A673 (cell line): ENCODE results near the gene PREX1. TPM values are rescaled to one million over a fixed set of nuclear protein-coding genes. Genes with fewer than 3 reads are reported as not detected.
A peak's percentile ranks its signal among the peaks of the same experiment; 100 is the strongest.

Experiments used
- BruUV-seq: library from RNA; stranded (reverse); fragments of 400-500 nt; replicated peaks from 2 replicates; lab custom pipeline; 2021; lab: Mats Ljungman, UMichigan
- CTCF ChIA-PET: fragments of 300-600 bp; sonication (Branson Sonifier 250); formaldehyde crosslinking; loops from one replicate; lab custom pipeline; 2022; ENCODE audit warnings: antibody characterized with exemption; lab: Charles Lee
- POLR2A ChIA-PET: fragments of 300-600 bp; sonication (Branson Sonifier 250); formaldehyde crosslinking; loops from one replicate; lab custom pipeline; 2022; ENCODE audit warnings: antibody characterized with exemption; ENCODE audit not compliant: low non-redundant PET; lab: Charles Lee
- DNase-seq: peaks from one replicate; pipeline ENCODE4 v3.0.0-alpha.2; 2015; ENCODE audit warnings: low spot score
- H3K27ac ChIP-seq: fragments of 200-600 bp; sonication (generic); 2 replicates; pipeline ENCODE4 v1.5.1; 2016; ENCODE audit warnings: mixed run types, low read depth, mild to moderate bottlenecking, mixed read lengths, antibody characterized with exemption, low read length; ENCODE audit not compliant: poor library complexity, severe bottlenecking
- H3K27me3 ChIP-seq: fragments of 200-600 bp; sonication (generic); replicated peaks from 2 replicates; pipeline ENCODE4 v1.6.1; 2017; ENCODE audit warnings: mixed run types, low read depth, mild to moderate bottlenecking, mixed read lengths, antibody characterized with exemption, low read length; ENCODE audit not compliant: insufficient read depth, poor library complexity
- H3K36me3 ChIP-seq: fragments of 200-600 bp; sonication (generic); 2 replicates; pipeline ENCODE4 v1.6.1; 2016; ENCODE audit warnings: mixed run types, mild to moderate bottlenecking, mixed read lengths, antibody characterized with exemption, low read length; ENCODE audit not compliant: insufficient read depth, poor library complexity, severe bottlenecking
- H3K4me1 ChIP-seq: fragments of 200-600 bp; sonication (generic); 2 replicates; pipeline ENCODE4 v1.6.1; 2017; ENCODE audit warnings: mixed run types, mild to moderate bottlenecking, mixed read lengths, antibody characterized with exemption, low read length; ENCODE audit not compliant: insufficient read depth, poor library complexity, severe bottlenecking
- H3K4me3 ChIP-seq: fragments of 200-600 bp; sonication (generic); 2 replicates; pipeline ENCODE4 v1.5.1; 2016; ENCODE audit warnings: low read depth, mixed run types, mild to moderate bottlenecking, mixed read lengths, low read length; ENCODE audit not compliant: poor library complexity, severe bottlenecking
- H3K9me3 ChIP-seq: fragments of 200-600 bp; sonication (generic); 2 replicates; pipeline ENCODE4 v1.6.1; 2016; ENCODE audit warnings: mixed run types, low read depth, mild to moderate bottlenecking, mixed read lengths, antibody characterized with exemption, low read length; ENCODE audit not compliant: poor library complexity, severe bottlenecking
- EZH2 ChIP-seq: fragments of 200-600 bp; sonication (generic); IDR thresholded peaks from 2 replicates; pipeline ENCODE4 v1.6.1; 2017; ENCODE audit warnings: borderline replicate concordance, low read depth, mild to moderate bottlenecking, mixed read lengths, antibody characterized with exemption, low read length; ENCODE audit not compliant: poor library complexity, severe bottlenecking
- intact Hi-C: fragments of 100-400 bp; cut with micrococcal nuclease; formaldehyde crosslinking; loops from one replicate; pipeline ENCODE4 v1.10.0; 2022; ENCODE audit not compliant: unreplicated experiment
- total RNA-seq: library from RNA; stranded (reverse); gene quantifications from 2 replicates; pipeline ENCODE4 v1.2.3, GENCODE V29; 2021
- TF ChIP-seq, protein P1 (sequence below): fragments of 300-800, 200-600 bp; sonication (generic); conservative IDR thresholded peaks from 2 replicates; pipeline ENCODE4 v1.5.1; 2017; ENCODE audit warnings: low read depth, mild to moderate bottlenecking, antibody characterized with exemption, low read length, moderate library complexity, mixed read lengths

Gene PREX1
- total RNA-seq, 1 experiment from 2014 or later, result 145 TPM

DNA sequence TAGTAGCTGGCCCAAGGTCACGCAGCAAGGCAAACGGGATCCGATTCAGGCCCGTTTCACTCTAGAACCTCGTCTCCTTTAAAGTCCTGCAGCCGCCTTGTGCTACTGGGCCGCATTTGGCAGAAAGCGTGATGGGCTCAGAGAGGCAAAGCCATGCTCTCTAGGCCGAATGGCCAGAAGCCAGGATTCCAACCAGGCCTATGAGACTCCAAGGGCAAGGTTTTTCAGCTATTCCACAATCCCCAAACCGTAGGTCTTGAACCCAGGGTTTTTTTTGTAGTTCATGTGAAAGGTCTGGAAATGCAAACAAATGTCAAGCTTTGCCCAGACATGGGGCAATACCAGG, 174.1 kb downstream of the PREX1 start:
- ChIA-PET POLR2A (no interaction called here), CTCF (no interaction called here)
- Histone ChIP-seq H3K27me3 (no peaks in the 10 kb centered on the region), H3K4me3 (no peak overlapping the region), H3K36me3 (peaks cover 100% of the 10 kb centered on the region), H3K4me1 (peaks cover 8% of the 10 kb centered on the region), H3K9me3 (no peaks in the 10 kb centered on the region), H3K27ac (peak overlapping the region; percentile 67)
- TF ChIP-seq, protein P1, sequence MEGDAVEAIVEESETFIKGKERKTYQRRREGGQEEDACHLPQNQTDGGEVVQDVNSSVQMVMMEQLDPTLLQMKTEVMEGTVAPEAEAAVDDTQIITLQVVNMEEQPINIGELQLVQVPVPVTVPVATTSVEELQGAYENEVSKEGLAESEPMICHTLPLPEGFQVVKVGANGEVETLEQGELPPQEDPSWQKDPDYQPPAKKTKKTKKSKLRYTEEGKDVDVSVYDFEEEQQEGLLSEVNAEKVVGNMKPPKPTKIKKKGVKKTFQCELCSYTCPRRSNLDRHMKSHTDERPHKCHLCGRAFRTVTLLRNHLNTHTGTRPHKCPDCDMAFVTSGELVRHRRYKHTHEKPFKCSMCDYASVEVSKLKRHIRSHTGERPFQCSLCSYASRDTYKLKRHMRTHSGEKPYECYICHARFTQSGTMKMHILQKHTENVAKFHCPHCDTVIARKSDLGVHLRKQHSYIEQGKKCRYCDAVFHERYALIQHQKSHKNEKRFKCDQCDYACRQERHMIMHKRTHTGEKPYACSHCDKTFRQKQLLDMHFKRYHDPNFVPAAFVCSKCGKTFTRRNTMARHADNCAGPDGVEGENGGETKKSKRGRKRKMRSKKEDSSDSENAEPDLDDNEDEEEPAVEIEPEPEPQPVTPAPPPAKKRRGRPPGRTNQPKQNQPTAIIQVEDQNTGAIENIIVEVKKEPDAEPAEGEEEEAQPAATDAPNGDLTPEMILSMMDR, result no peak
- no peak for TF ChIP-seq EZH2
- no peak for DNase-seq
- no TSS peak for BruUV-seq
- intact Hi-C loops, result loop anchor here (10.0 kb wide), 1 partner anchor 171 kb away; the partner anchor contains the start of gene PREX1

DNA sequence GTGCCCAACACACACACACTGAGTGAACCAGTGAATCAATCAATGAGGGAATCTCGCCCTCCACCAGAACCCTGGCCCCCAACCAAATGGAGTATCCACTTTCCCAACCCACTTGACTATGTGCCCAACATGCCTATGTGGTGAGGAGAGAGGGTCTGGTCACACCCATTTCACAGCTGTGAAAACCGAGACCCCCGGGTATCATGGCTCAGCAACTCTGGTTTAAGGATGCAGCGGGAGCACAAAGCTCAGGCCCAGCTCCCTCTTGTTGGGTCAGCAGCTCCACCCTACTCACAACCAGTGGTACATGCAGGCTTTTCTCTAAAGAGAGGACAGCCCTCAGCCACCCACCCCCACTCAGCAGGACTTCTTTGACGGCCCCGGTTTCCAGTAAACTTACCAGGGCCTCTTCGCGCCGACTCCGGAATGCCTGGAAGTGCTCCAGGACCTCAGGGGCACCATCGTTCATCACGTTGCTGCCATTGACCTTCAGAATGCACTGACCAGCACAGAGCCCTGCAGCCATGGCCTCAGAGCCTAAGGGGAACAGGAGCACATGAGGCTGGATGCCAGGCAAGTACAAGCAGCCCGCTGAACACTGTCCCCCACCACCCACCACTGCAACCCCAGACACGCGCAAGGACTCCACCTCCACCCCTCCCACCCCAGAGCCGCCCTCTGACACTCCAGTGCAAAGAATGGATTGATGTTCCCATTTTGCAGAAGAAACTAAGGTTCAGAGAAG, 174.7 kb downstream of the PREX1 start:
- H3K36me3 ChIP-seq, result peaks cover 100% of the 10 kb centered on the region
- BruUV-seq, result no TSS peak
- POLR2A ChIA-PET, result no interaction called here
- no peaks in the 10 kb centered on the region for H3K9me3 ChIP-seq
- H3K4me1 ChIP-seq, result peaks cover 2% of the 10 kb centered on the region
- intact Hi-C loops, result loop anchor here (10.0 kb wide), 1 partner anchor 172 kb away; the partner anchor contains the start of gene PREX1
- DNase-seq, result no peak
- peak overlapping the region; percentile 67 for H3K27ac ChIP-seq
- H3K27me3 ChIP-seq, result no peaks in the 10 kb centered on the region
- CTCF ChIA-PET, result no interaction called here
- TF ChIP-seq, protein P1, result no peak
- no peak for TF ChIP-seq EZH2
- no peak overlapping the region for H3K4me3 ChIP-seq

DNA sequence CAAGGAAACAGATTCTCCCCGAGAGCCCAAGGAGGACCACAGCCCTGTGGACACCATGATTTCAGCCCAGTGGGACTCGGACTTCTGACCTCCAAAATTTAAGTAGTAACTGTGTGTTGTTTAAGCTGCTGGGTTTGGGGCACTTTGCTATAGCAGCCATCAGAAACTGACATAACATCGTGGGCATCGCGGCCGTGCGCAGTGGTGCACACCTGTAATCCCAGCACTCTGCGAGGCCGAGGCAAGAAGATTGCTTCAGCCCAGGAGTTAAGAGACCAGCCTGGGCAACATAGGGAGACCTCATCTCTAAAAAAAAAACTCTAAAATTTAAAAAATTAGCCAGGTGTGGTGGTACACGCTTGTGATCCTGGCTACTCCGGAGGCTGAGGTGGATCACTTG, 175.8 kb downstream of the PREX1 start:
- TF ChIP-seq, protein P1, result no peak
- no peak for TF ChIP-seq EZH2
- DNase-seq, result no peak
- BruUV-seq, result no TSS peak
- Histone ChIP-seq H3K9me3 (no peaks in the 10 kb centered on the region), H3K36me3 (peaks cover 100% of the 10 kb centered on the region), H3K27me3 (no peaks in the 10 kb centered on the region), H3K4me1 (no peaks in the 10 kb centered on the region), H3K4me3 (no peak overlapping the region), H3K27ac (no peak overlapping the region)
- ChIA-PET CTCF (no interaction called here), POLR2A (no interaction called here)
- intact Hi-C loops, result loop anchor here (10.0 kb wide), 1 partner anchor 173 kb away; the partner anchor contains the start of gene PREX1
